Retina (tissue), 1 donor: Measurements from ENCODE around the gene TSPAN14.

ENCODE experiments used
- DNase-seq: peaks from one replicate; pipeline ENCODE4 v3.0.0-alpha.2; 2016

TSPAN14 gene

GRCh38 chr10:80457554-80458262 is 3.6 kb downstream of the TSPAN14 start:
- no peak for DNase-seq

- DNase-seq, result no peak
These were observed 4.1 kb downstream of the TSPAN14 start for GRCh38 chr10:80458263-80458625.

GRCh38 chr10:80458638-80459037 is 4.5 kb downstream of the TSPAN14 start:
- DNase-seq, result no peak

- no peak for DNase-seq
These were observed 5.1 kb downstream of the TSPAN14 start for GRCh38 chr10:80459047-80459865.

DNA sequence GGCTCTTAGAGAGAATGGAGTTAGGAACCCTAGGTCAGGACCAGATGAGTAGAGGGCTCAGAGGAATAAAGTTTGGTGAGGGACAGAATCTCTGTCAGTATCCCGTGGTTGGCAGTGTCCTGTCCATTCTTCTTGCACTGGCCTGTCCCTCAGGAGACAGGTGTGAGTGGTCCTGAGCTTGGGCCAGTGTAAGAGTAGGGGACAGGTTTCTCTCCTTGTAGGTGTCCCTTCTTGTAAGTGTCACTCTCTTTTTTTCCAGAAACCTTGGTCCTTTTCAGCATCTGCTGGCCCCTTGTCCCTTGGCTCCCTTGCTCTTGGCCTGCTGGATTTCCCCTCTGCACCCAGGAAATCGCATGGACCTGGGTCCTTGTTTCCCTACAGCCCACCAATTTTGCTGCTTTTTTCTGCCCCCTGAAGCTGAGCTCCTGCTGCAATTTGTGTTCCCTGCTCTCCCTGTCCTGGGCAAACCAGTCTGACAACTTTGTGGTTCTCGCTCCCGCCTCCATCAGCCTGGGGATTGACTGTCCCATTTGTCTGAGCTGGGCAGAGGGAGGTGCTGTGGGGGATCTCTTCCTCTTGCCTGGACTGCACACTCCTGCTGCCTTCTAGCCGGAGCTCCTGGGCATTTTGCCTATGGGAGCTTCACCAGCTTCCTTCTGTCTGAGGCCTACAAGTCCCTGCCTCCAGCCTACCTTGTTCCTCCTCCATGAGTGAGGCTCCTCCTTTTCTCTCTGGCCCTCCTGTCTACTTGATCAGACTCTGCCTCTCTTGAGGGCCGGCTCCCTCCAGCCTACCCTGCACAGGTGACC is 6.5 kb downstream of the TSPAN14 start:
- no peak for DNase-seq

DNA sequence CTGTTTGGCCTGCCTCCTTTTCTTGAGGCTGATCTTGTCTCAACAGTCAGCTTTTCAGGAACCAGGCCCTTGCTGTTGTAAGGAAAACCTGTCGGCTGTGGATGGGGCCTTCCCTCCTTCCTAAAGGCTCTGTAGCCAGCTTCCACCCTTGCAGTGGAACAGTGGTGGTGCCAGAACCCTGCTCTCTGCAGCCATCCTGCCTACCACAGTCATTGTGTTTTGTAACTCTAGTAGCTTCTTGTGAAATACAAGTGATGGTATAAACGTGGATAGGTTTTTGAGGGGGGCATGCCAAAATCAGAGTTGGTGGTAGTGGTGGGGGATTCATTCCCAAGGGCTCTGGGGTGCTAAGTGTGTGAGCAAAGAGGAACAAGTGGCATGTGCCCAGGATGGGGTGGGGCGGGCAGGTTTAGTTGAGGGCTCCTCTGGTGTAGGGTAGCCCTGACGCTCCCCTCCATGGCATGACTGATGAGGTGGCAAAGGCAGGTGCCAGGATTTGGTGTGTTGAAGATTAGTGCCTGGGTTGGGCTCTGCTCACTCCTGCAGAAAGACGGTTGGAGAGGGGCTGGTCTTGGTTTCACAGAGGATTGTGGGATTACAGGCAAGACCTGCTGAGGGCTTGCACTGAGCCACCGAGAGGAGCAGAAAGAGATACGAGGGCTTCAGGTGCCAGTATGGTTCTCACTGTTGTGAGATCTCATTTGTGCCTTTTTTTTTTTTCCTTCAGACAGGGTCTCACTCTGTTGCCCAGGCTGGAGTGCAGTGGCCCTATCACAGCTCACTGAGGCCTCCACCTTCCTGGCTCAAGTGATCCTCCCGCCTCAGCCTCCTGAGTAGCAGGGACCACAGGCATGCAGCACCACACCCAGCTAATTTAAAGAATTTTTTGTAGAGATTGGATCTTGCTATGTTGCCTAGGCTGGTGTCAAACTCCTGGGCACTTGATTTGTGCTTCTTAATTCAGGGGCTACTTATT is 7.4 kb downstream of the TSPAN14 start:
- DNase-seq, result no peak

DNA sequence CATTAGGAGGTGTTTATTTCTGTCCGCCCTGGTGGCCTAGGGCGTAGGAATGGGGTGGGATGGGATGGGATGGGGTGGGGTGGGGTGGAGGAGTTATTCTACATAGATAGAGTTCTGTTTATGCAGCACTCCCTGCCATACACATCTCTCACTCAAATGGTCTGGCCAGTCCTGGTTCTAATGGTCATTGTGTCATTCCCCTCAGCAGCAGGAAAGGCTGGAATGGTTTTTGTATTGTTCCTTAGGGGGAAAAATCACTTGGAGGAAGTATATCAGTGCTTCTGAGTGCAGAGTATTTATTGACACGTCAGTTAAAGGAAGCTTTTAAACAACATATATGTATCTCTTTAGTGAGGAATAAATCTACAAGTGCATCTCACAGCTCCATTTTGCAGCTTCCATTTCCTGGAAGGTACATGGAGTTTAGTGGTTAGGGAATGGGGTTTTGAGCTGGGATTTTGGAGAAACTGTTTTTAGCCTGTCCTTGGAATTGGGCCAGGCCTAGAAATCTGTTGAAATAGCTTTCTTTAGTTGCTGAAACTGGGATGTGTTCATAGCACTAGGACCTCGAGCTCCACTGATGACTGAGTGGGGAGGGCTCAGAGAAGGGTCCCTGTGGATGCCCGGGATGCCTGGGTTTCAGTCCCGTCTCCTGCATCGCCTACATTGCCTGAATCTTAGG is 8.3 kb downstream of the TSPAN14 start:
- DNase-seq, result no peak

- DNase-seq, result peak; percentile 60
These were observed 9.1 kb downstream of the TSPAN14 start for GRCh38 chr10:80462981-80463741.

- no peak for DNase-seq
These were observed 9.8 kb downstream of the TSPAN14 start for GRCh38 chr10:80463868-80464267.

DNA sequence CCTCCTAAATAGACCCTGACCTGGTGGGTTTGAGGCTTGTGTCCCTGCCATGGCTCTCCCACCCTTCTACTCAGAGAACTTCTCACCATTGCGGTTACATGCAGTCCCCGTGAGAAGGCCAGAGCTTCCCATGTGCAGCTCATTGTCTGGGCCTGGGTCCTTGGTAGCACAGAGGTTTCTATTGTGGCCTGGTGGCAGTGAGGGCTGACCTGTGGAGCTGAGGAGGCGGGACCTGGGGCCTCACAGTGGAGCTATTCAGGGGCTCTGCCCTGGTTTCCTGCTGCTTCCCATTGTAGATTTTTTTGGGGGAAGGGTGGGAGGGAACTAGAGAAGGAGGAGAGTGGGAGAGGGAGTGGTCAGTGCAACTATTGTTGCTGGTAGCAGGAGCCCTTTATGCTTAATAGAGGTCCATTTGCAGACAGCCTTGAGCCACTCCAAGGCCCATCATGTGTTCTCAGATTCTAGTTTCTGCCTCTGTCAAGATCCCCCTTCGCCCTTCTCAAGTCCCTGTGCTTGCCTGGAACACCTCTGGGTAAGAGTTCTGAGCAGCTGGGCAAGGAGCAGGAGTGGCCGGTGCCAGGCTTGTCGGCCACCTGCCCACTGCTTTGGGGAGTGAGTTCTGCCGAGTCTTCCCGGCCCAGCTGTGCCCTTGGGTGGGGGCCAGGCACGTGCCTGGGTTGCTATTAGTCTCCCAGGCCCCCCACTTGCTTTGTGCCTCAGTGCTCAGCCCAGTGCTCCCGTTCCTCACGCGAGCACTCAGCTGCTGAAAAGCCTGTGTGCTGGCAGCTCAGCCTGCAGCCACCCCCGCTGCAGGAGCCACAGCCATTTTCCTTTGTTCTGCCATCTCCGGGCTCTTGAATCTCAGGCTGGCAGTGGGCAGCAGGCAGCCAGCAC is 10.7 kb downstream of the TSPAN14 start:
- peak; percentile 85 for DNase-seq

- DNase-seq, result no peak
These were observed 11.3 kb downstream of the TSPAN14 start for GRCh38 chr10:80465451-80465835.

DNA sequence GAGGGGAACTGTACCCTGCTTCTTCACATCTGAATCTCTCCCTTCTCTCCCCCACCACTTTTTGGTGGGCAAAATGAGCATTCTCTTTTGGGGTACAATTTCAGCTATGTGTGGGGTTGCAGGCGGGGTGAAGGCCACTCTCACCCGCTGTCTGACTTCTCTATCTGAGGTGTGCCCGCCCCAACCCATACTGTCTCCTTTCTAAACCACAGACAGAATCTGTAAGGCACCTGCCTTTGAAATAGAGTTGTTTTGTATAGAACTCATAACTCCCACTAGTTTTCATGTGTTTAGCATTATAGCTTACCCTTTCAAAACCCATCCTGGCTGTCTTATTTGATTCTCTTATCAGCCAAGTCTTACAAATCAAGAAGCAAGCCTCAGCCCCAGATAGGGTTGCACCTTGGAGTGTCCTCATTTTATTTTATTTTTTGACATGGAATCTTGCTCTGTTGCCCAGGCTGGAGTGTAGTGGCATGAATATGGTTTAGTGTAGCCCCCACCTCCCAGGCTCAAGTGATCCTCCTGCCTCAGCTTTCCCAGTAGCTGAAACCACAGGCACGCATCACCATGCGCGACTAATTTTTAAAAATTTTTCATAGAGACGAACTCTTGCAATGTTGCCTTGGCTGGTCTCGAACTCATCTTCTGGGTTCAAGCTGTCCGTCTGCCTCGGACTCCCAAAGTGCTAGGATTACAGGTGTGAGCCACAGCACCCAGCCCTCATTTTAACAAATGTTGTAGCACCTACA is 11.9 kb downstream of the TSPAN14 start:
- DNase-seq, result no peak

- DNase-seq, result no peak
These were observed 12.7 kb downstream of the TSPAN14 start for GRCh38 chr10:80466724-80467326.

GRCh38 chr10:80468002-80468401 is 13.9 kb downstream of the TSPAN14 start:
- peak; percentile 50 for DNase-seq

- peak; percentile 35 for DNase-seq
These were observed 14.8 kb downstream of the TSPAN14 start for GRCh38 chr10:80468806-80469421.

DNA sequence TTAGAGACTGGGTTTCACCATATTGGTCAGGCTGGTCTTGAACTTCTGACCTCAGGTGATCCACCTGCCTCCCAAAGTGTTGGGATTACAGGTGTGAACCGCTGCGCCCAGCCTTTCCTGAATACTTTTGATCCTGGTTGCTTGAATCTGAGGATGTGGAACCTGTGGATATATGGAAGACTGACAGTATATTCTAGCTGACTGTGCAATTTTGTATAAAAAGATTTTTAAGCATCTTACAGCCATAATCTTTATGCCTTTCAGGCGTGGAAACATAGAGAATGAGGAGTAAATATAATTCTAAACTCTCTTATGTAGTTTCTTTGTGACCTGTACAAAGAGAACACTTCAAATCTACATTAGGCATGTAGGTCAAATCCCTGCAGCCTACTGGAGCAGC is 16.2 kb downstream of the TSPAN14 start:
- DNase-seq, result no peak

DNA sequence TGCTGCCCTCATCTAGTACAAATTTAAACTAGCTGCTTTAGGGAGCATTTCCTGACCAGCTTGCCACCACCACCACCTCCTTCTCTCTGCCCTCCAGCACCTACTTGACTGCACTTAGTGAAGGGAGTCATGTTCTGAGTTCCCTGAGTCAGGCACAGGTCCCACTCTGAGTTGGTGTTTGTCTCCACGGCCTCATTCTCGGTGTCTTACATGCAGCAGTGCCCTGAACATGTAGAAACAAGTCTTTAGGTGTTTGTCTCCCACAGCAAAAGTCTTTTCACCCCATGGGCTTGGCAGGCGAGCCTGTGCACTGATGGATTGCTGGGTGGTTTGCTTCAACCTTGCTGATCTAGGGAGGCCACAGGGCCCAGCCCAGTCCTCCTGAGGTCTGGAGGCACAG is 16.9 kb downstream of the TSPAN14 start:
- no peak for DNase-seq

DNA sequence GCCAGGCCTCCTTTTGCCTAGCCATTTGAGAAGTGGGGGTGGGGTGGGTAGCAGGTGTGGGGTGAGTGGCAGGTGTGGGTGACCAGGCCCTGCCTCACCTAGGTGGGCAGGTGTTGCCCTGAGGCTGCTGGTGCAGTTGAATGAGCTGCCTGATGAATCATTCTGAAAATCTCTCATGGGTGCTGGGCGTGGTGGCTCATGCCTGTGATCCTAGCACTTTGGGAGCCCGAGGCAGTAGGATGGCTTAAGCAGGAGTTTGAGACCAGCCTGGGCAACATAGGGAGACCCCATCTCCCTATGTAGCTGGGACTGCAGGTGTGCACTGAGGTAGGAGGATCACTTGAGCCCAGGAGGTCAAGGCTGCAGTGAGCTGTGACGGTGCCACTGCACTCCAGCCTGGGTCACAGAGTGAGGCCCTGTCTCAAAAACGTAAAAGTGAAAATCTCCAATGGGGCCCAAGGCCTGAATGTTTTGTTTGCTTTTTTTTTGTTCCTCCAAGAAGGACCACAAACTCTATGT is 17.7 kb downstream of the TSPAN14 start:
- DNase-seq, result no peak
